GM21786 (cell line): ENCODE results near the gene LRBA.
"Not testable (repeated sequence)": the region's sequence is repeated elsewhere in the genome, so short reads cannot be mapped to it uniquely, and the experiment has no call there.

Source experiments
- ATAC-seq: cut with Tn5 transposase; IDR thresholded peaks from one replicate; pipeline ENCODE4 v1.9.1; 2021; ENCODE audit not compliant: unreplicated experiment

Gene LRBA

DNA sequence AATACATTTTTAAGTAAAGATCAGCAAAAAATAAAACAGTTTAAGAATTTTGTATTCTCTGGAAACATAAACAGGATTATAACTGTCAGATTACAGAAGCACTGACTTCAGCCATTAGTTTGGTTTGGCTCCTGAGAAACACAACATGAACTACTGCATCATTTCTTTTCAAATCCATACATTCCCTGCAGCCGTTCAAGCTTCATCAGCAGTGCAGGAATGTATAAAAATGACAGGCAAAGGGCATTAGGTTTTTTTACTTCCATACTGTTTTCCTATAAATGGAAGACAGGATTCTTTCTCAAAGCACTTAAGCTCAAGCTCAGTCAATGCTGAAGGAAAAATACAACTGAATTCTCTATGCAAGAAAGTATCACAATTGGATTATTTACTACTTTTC, 437.3 kb downstream of the LRBA start:
- ATAC-seq: no peak

DNA sequence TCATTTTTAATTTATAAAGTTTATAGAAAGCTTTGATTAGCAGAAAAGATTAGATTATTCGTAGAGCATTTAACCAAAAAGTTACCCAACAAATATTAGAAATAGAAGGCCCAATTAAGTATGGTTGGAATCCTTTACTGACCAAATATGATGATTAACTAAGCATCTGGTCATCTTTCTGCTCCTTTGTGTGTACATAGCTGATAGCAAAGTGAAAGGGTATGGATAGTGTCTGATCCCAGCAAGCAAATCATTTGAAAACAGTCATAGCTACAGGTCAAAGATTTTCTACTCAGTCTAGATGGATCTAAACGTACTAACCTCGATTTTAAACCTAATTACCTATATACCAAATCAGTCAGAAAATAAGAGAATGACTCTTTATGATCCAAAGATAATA, 440.4 kb downstream of the LRBA start:
- no peak for ATAC-seq

DNA sequence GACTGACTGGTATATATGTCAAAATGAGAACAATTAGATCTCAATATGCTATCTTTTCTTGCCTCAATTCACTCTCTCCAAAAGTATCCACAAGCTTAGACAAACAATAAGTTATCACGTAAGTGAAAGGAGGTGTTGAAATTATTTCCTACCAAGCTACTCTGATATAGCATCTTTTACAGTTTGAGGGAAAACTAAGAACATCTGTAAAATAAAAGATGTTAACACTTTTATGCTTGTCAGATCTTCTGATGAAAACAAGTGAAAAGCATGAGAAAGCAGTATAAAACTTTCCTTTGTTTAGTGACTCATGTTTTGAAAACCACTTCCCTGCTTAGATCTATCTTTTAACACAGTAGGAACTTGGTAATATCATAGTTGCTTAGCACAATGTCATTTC, 441.6 kb downstream of the LRBA start:
- no peak for ATAC-seq

DNA sequence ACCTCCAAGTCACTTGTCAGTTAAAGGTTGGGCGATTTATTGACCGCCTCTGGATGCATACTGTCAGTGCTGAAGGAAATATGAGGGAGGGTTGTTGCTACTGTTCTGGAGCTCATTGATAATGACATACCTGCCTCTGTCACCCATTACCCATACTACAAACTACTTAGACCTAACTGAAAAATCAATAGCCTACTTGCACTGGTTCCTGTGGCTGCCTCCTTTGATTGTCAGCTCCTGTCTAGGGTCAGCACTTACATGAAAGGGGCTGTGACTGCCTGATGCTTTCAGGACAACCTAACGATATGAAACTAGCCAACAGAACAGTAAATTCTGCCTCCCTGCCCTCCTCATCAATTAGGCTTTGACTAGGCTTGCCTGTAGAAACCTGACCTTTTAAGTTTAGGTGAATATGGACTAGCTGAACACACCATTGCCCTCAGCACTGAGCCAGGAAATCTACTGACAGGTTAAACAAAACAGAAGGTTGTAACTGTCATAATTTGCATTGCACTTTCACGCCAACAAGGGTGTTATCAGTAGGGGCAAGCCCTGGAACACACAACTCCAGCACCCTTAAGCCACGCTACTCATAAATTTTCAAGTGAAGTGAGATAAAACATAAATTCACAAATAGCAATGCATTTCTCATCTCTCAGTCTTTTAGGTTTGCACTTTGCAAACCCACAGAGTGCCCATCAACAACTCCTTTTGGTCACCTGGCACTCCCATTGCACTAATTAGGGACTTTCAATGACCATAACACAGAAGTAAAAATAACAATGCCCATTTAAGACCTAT, 442.2 kb downstream of the LRBA start:
- ATAC-seq: peak; percentile 45

DNA sequence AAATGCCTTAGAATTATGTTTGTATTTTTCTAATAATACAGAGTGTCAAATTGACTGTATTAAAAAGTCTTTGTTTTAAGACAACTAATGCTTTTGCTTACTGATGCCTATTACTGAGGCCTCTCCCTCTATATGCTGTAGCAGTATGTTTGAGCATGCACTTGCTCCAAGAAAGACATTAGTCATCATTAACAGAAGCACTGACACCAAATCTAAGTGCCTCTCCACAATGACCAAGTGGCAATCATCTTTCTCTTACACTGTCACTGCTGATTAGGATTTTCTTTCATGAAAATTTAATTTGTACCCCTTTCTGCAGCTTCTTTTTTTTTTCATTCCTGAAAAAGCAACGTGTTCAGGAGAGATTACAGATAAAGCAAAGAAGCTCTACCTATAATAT, 444.2 kb downstream of the LRBA start:
- no peak for ATAC-seq

DNA sequence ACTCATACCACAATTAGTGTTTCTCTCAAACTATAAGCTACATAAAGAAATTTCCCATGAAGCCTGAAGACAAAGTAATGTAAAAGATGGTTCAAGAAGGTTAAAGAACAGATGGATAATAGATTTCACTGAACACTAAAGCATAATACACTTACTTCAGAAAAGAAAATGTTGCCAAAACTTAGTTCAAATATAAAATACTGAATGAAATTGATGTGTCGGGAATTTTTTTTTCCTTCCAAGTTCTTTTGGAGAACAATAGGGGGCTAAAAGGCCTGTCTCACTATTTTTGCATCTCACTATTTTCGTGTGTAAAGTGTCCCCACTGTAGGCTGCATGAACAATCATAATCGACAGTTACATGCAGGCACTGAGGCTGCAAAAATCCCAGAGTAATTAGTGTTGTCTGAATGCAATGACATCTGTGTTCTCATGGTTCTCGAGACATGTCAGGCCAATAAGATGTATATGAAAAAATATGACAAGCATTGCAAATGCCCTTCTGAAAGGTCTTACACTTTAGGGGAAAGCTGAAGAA, 445.0 kb downstream of the LRBA start:
- ATAC-seq: no peak

DNA sequence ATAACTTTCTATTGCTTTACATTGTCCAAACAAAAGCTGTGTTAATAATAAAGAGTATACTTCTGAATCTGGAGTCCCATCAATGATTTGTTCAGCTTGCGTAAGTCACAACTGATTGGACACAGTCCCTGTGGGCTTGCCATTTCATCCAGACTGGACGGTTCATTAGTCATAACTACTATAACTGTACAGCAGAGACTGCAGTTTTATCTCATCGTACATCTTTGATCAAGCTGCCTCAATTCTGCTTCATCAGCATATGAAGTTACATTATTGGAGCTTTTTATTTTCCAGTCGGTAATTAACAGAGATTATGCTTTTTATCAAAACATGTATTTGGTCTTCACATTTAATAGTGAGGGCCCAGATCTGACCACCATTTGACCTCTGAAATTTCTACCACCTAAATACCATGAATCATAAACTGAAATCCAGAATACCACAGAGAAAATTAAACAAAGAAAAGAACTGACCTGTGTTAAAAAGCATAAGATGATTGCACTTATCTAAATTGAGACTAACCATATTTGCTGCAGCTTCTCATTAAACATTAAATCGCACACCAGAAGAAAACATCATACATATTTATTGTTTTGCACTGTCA, 445.6 kb downstream of the LRBA start:
- ATAC-seq: no peak

DNA sequence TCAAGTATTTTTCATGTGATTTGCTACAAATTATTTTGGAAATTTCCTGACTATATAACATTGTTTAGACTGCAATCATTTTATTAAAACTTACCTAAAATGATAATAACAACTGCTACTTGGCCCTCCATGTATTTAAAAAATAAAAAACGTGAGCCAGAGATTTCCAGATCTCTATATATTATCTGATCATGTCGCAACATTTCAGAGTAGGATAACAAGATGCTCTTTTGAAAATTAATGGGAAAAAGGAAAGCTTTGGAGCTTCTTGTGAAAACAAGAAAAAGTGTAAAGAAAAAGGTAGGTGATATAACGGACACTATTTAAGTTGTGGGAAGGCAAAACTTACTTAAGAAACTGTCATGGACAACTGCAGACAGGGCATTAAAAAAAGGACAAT, 448.0 kb downstream of the LRBA start:
- ATAC-seq: no peak

DNA sequence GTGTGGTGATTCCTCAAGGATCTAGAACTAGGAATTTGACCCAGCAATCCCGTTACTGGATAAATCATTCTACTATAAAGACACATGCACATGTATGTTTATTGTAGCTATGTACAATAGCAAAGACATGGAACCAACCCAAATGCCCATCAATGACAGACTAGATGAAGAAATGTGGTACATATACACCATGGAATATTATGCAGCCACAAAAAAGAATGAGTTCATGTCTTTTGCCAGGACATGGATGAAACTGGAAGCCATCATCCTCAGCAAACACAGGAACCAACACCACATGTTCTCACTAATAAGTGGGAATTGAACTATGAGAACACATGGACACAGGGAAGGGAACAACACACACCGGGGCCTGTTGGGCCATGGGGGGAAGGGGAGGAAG, 450.1 kb downstream of the LRBA start:
- not testable (repeated sequence) for ATAC-seq

DNA sequence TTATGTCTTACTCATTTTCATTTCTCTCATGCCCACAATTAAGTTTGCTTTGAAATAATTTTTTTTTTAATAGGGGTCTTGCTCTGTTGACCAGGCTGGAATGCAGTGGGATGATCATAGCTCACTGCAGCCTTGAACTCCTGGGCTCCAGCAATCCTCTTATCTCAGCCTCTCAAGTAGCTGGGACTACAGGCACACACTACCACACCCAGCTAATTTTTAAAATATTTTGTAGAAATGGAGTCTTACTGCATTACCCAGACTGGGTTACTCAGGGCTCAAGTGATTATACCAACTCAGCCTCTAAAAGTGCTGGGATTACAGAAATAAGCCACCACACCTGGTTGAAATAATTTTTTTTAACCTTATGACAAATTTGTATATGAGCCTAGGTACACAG, 452.3 kb downstream of the LRBA start:
- no peak for ATAC-seq

DNA sequence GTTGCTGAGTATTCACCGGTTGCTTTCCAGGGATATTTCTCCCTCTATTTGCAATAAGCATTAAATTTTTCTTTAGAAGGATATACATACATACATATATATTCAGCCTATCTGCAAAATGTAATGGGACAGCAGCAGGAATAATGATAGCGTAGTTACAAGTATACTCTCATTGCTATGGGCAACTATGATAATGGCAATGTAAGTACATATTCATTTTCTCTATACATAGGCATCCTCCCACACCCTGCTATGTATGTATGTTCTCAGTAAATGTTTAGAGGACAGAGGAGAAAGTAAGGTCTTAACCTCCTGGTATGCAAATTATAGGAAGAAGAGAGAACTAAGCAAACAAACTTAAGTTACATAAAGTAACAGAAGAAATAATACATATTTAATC, 452.8 kb downstream of the LRBA start:
- no peak for ATAC-seq

DNA sequence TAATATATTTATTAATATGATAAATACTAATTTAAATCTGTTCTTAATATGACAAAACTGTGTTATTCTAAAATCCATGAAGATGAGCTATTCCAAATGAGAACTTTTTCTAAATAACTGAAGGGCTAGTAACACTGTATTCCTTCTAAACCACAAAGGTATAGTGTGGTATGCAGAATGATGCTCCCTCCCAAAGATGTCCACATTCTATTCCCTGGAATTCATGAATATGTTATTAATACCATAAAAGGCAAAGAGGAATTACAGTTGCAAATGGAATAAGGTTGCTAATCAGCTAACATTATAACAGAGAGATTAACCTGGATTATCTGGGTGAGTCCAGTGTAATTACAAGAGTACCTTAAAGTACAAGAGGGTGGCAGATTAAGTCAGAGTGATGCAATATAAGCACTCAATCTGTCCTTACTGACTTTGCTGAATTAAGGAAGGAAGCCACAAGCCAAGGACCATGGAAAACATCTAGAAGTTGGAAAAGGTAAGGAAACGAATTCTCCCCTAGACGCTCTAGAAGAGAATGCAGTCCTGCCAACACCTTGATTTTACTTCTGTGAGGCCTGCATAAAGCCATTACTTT, 453.8 kb downstream of the LRBA start:
- no peak for ATAC-seq

DNA sequence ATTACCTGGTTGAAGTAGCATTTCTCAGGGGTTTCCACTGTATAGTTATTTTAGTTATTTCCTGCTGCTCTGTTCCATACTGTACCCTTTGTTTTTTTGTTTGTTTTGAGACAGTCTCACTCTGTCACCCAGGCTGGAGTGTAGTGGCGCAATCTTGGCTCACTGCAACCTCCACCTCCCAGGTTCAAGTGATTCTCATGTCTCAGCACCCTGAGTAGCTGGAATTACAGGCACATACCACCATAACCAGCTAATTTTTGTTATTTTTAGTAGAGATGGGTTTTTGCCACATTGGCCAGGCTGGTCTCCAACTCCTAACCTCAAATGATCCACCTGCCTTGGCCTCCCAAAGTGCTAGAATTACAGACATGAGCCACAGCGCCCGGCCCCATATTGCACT, 457.3 kb downstream of the LRBA start:
- ATAC-seq: not testable (repeated sequence)

DNA sequence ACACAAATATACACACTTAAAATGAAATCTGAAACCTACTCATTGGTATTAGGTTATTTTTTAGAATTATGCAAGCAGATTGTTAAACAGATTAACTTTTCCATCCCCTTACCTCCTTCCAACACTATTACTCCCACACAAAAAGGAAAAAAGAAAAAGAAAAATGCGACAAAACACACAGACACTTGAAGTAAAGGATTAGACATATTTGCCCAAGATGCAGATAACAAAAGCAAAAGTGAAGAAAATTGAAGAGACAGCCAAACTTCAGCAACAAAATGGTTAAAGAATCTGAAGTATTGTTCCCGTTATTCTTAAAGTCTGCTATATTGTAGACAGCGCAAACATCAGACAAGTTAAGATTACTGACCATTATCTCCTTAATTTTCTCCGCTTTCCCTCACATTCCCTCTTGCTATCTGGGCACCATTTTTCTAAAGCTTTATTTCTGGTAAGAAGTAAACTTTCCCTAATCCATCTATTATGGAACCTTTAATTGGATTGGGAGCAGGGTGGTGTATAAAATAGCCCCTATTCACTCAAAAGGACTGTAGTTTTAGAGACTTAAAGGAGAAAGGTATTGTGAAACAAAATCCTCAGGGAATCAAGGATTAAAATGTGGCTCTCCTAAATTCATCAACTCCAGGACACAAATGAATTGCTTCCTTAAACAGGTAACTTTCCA, 467.8 kb downstream of the LRBA start:
- ATAC-seq: no peak

DNA sequence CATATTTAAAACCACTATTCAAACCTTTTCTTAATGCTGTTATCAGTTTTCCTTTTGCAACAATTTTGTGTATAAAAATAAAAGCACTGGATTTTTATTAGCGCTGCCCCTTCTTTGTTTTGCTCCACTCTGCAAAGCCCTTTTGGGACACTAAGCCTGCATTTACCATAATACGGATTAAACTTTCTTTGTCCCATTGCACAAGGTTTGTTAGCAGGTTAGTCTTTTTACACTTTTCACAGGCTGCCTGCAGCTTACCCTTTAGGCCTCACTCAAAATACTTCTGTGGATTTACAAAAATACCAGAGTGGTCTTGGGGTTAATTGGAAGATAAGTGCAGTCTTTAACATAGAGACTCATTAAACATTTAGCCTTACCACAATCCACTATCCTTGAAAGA, 468.8 kb downstream of the LRBA start:
- ATAC-seq: no peak

DNA sequence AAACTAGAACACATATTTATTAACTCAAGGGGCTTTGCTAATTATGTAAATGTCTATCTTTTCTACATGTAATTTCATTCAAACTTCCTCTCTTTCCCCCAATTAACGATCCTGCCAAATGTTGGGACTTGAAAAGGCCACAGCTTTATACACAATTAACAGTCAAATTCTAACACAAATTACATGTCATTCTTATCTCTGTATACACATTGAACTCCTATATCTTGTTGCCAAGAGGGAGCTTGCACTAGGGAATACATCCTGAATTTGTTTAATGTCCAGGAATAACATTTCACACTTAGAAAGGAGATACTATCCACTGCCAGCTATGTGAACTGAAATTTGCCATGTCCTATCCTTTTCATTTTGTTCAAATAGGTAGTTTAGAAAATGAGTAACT, 472.0 kb downstream of the LRBA start:
- ATAC-seq: no peak

DNA sequence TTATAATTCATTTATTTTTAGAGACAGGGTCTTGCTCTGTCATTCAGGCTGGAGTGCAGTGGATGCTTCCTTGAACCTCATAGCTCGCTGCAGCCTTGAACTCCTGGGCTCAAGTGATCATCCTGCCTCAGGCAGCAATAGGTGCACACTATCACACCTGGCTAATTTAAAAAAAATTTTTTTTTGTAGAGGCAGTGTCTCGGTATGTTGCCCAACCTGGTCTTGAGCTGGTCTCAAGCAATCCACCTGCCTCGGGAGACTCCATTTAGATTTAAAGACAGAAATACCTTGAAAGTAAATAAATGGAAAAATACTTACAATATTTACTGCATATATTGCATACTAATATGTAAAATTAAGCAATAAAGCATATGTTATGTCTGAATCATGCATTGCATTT, 473.4 kb downstream of the LRBA start:
- no peak for ATAC-seq

DNA sequence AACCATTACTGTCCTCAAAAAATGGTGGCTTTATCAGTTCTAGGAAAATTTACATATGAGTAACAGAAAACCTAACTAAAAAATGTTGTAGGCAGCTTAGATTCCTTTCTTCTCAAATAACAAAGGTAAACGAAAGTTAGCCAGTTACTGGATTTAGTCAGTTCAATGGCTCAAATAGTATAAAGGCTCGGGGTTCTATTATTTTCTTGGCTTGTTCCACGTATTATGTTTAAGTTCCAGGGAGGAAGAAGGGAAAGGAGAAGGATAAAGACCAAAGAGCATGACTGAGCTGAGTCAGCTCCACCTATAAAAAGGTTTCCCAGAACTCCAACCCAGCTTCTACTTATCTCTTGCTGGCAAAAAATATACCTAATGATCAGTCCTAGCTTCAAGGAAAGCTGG, 474.1 kb downstream of the LRBA start:
- ATAC-seq: no peak

DNA sequence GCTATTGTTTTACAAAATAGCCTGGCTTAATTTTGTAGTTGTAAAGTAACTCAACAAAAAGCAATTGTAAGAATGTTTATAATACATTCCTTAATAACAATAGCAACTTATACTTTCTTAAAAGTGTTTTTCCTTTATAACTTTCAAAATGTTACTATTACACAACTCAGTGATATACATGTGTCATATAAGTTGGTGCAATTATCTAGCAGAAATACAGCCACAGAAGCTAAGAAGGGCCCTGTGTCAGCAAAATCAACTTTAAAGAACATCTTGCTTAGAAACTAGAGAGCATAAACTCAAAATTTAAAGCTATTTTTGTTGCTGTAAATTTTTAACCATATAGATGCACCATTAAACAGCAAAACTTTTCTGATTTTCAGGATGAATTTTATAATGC, 474.5 kb downstream of the LRBA start:
- ATAC-seq: no peak

DNA sequence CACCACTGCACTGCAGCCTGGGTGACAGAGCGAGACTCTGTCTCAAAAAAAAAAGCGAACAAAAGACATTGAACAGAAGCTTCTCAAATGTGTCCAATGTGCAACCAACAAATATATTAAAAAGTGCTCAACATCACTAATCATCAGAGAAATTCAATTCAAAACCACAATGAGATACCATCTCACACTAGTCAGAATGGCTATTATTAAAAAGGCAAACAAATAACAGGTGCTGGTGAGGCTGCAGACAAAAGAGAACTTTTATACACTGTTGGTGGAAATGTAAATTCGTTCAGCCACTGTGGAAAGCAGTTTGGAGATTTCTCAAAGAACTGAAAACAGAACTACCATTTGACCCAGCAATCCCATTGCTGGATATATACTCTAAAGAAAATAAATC, 477.2 kb downstream of the LRBA start:
- ATAC-seq: not testable (repeated sequence)

DNA sequence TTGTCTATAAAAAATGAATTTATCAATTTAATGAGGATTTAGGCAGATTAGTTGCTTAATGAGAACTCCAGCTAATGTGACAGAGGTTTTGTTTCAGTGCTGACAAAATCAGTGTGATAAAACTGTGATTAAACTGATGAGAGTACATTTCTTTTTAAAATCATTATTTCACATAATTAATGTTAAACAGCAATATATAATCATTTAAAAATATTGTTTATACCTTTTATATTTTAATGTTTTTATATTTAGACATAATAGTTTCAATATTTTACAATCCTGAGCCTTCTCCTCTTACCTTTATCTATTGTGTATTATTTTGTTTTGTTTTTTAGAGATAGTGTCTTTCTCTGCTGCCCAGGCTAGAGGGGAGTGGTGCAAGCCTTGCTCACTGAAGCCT, 480.3 kb downstream of the LRBA start:
- ATAC-seq: no peak

DNA sequence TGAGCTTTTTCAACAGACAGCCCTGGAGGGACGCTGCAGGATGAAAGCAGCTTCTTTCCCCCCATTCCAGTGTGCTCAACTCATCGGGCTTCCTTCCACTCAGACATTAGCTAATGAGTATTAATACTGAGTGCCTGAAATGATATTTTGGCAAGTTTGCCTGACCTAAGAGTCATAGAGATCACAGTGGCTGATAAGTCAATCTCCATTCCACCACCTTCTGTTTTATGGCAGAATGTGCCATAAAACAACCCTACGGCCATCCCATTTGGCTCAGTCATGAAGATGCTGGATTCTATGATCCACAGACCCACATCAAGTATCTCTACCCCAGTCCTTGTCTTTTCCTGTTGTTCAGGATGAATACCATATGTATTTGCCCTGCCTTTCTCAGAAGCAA, 481.4 kb downstream of the LRBA start:
- no peak for ATAC-seq
